Naive thymus-derived CD8-positive, alpha-beta T cell (primary cell): Measurements from ENCODE around the gene TNFRSF4. TPM values are rescaled to one million over a fixed set of nuclear protein-coding genes. Genes with fewer than 3 reads are reported as not detected.

Source experiments
- ATAC-seq, 2 donors: fragments of 150-1000 bp; cut with Tn5 transposase in 1 of 2; sonication (Bioruptor Pico), chemical (Tn5 transposase) in 1 of 2; 1 replicate in 1 of 2; 2 replicates in 1 of 2; pipeline ENCODE4 v1.10.0; 2021; ENCODE audit warnings: mild to moderate bottlenecking in 2 of 2, moderate library complexity in 2 of 2
- POLR2A ChIA-PET: fragments of 350-600 bp; sonication (Branson Sonifier 250); formaldehyde crosslinking; loops from one replicate; lab custom pipeline; 2021; ENCODE audit warnings: antibody characterized with exemption; lab: Charles Lee
- DNase-seq, 10 donors: peaks; one replicate each; pipeline versions ENCODE4 v3.0.0 to v3.0.0-alpha.2; 2020 to 2022
- H3K27ac Mint-ChIP-seq, 10 donors: one replicate each; pipeline ENCODE4 v1.8.0; 2020 to 2022; ENCODE audit warnings: mild to moderate bottlenecking in 10 of 10, mixed read lengths in 10 of 10, moderate library complexity in 4 of 10, inconsistent platforms in 1 of 10
- H3K27me3 Mint-ChIP-seq, 5 donors: one replicate each; pipeline ENCODE4 v1.8.0; 2021 to 2022; ENCODE audit warnings: mixed read lengths in 5 of 5
- H3K36me3 Mint-ChIP-seq, 3 donors: one replicate each; pipeline ENCODE4 v1.8.0; 2020 to 2022; ENCODE audit warnings: mixed read lengths in 3 of 3, mild to moderate bottlenecking in 2 of 3, inconsistent platforms in 1 of 3
- H3K4me1 Mint-ChIP-seq, 4 donors: one replicate each; pipeline ENCODE4 v1.8.0; 2021 to 2022; ENCODE audit warnings: mixed read lengths in 4 of 4
- H3K4me3 Mint-ChIP-seq, 10 donors: one replicate each; pipeline ENCODE4 v1.8.0; 2020 to 2022; ENCODE audit warnings: mild to moderate bottlenecking in 10 of 10, mixed read lengths in 10 of 10, moderate library complexity in 6 of 10, inconsistent platforms in 1 of 10
- H3K9me3 Mint-ChIP-seq, 9 donors: one replicate each; pipeline ENCODE4 v1.8.0; 2020 to 2022; ENCODE audit warnings: mixed read lengths in 9 of 9, mild to moderate bottlenecking in 3 of 9, inconsistent platforms in 1 of 9, moderate library complexity in 1 of 9
- microRNA-seq: library from miRNA; unstranded; fragments of <30 nt; microRNA quantifications from one replicate; pipeline ENCODE4 v1.2.0, GENCODE V29; 2022; ENCODE audit warnings: borderline microRNAs expressed
- polyA plus RNA-seq, 3 donors: library from polyadenylated mRNA; unstranded; fragments of 300-500 nt; fragmentation: Illumina TruSeq; gene quantifications; one replicate each; pipeline ENCODE4 v1.2.3, GENCODE V29; 2021
- total RNA-seq, 8 experiments: library from RNA in 2 of 8; stranded (reverse) in 2 of 8; gene quantifications; one replicate each; pipeline ENCODE4 v1.2.3 and lab custom pipeline; 2021 to 2026

TNFRSF4 gene
- total and polyA plus RNA-seq, 5 experiments from 2014 or later, result 0.30 to 0.73 (median 0.44) TPM

- DNase-seq, result peak in 1 of 10 donors; percentile 53
- Mint-ChIP-seq H3K9me3 (no peaks in the 10 kb centered on the region), H3K27ac (peak overlapping the region in 1 of 10 donors; percentile 18), H3K27me3 (no peaks in the 10 kb centered on the region), H3K36me3 (no peaks in the 10 kb centered on the region), H3K4me1 (peaks cover 2 to 8% (median 3%) of the 10 kb centered on the region in 4 donors), H3K4me3 (no peak overlapping the region)
- POLR2A ChIA-PET, result interaction anchor here (0.9 kb wide), 1 partner anchor 9 kb away, joined by 3 read pairs; the partner anchor contains the start of gene TTLL10
- ATAC-seq, result no peak
Measured at GRCh38 chr1:1164701-1165451, 49.1 kb downstream of the TNFRSF4 start.

GRCh38 chr1:1164361-1164700 is 49.6 kb downstream of the TNFRSF4 start:
- Mint-ChIP-seq H3K27me3 (no peaks in the 10 kb centered on the region), H3K36me3 (no peaks in the 10 kb centered on the region), H3K4me1 (peaks cover 0 to 5% (median 2%) of the 10 kb centered on the region in 4 donors), H3K4me3 (no peak overlapping the region), H3K27ac (peak overlapping the region in 1 of 10 donors; percentile 53), H3K9me3 (no peaks in the 10 kb centered on the region)
- no peak for DNase-seq
- POLR2A ChIA-PET, result no interaction called here
- ATAC-seq, result no peak

GRCh38 chr1:1163538-1164070 is 50.3 kb downstream of the TNFRSF4 start:
- POLR2A ChIA-PET, result no interaction called here
- Mint-ChIP-seq H3K36me3 (no peaks in the 10 kb centered on the region), H3K9me3 (no peaks in the 10 kb centered on the region), H3K27ac (peak overlapping the region in 1 of 10 donors; percentile 22), H3K4me3 (no peak overlapping the region), H3K4me1 (peaks cover 0 to 5% (median 3%) of the 10 kb centered on the region in 4 donors), H3K27me3 (no peaks in the 10 kb centered on the region)
- no peak for ATAC-seq
- DNase-seq, result no peak

- Mint-ChIP-seq H3K27ac (no peak overlapping the region), H3K27me3 (no peaks in the 10 kb centered on the region), H3K4me3 (no peak overlapping the region), H3K4me1 (peaks cover 0 to 5% (median 3%) of the 10 kb centered on the region in 4 donors), H3K9me3 (no peaks in the 10 kb centered on the region), H3K36me3 (no peaks in the 10 kb centered on the region)
- DNase-seq, result no peak
- no peak for ATAC-seq
- POLR2A ChIA-PET, result no interaction called here
Measured at GRCh38 chr1:1162597-1163537, 51.1 kb downstream of the TNFRSF4 start.

DNA sequence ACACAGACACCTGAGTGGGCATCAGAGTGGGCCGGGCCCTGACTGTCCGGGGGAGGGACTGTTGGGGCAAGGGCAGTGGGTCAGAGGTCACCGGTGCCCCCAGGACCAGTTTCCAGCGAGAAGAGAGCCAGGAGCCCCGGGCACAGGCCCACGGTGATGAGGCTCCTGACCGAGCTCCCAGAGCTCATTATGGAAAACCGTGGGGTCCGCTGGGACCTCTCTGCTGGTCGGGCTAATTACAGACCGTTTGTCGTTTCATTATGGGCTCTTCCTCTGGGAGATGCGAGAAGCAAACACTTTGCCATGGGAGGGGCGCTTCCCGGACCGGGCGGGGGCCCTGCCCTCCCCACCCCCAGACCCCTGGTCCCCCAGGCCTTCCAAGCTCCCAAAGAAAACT is 52.3 kb downstream of the TNFRSF4 start:
- DNase-seq, result no peak
- no peak overlapping the region for H3K4me3 Mint-ChIP-seq
- ATAC-seq, result no peak
- H3K36me3 Mint-ChIP-seq, result no peaks in the 10 kb centered on the region
- POLR2A ChIA-PET, result interaction anchor here (0.8 kb wide), 1 partner anchor 208 kb away, joined by 3 read pairs; no protein-coding TSS in a partner anchor
- peaks cover 2 to 5% (median 3%) of the 10 kb centered on the region in 4 donors for H3K4me1 Mint-ChIP-seq
- H3K9me3 Mint-ChIP-seq, result no peaks in the 10 kb centered on the region
- no peaks in the 10 kb centered on the region for H3K27me3 Mint-ChIP-seq
- no peak overlapping the region for H3K27ac Mint-ChIP-seq

Small RNAs within 50 kb of the gene (microRNA-seq; reads per million reads assigned to microRNA genes)
- gene MIR200A (12.0 reads per million, percentile 30 among the genes with 10 or more reads in this experiment), gene MIR200B (44.8 reads per million, percentile 52 among the genes with 10 or more reads in this experiment), gene MIR429 (2.4 reads per million)

Other genes with a start within 250 kb of the TNFRSF4 start
- under 1 TPM; 0.60 to 0.93 TPM for gene PLEKHN1, start 247.7 kb downstream of the TNFRSF4 start, total RNA-seq
- gene PLEKHN1, start 247.7 kb downstream of the TNFRSF4 start, polyA plus RNA-seq, result under 1 TPM in 1 of 3 donors, not detected in 2; 0.19 TPM
- gene PERM1, start 232.1 kb downstream of the TNFRSF4 start, total RNA-seq, result not detected
- gene PERM1, start 232.1 kb downstream of the TNFRSF4 start, polyA plus RNA-seq, result not detected
- not detected for gene HES4, start 214.1 kb downstream of the TNFRSF4 start, total RNA-seq
- gene HES4, start 214.1 kb downstream of the TNFRSF4 start, polyA plus RNA-seq, result under 1 TPM in 1 of 3 donors, not detected in 2; 0.85 TPM
- gene ISG15, start 200.7 kb downstream of the TNFRSF4 start, total RNA-seq, result 10 to 100 TPM; 30.3 to 30.7 TPM
- gene ISG15, start 200.7 kb downstream of the TNFRSF4 start, polyA plus RNA-seq, result 100 to 1,000 TPM; 133 to 220 (median 217) TPM
- gene AGRN, start 194.0 kb downstream of the TNFRSF4 start, total RNA-seq, result 1 to 10 TPM; 6.2 to 6.4 TPM
- under 1 TPM; 0.15 to 0.71 (median 0.47) TPM for gene AGRN, start 194.0 kb downstream of the TNFRSF4 start, polyA plus RNA-seq
- gene RNF223, start 139.8 kb downstream of the TNFRSF4 start, total RNA-seq, result not detected
- gene RNF223, start 139.8 kb downstream of the TNFRSF4 start, polyA plus RNA-seq, result not detected
- gene C1orf159, start 98.1 kb downstream of the TNFRSF4 start, total RNA-seq, result 10 to 100 TPM; 24.9 to 26.5 TPM
- gene C1orf159, start 98.1 kb downstream of the TNFRSF4 start, polyA plus RNA-seq, result 10 to 100 TPM in 1 of 3 donors, 1 to 10 TPM in 2; 3.2 to 10.7 (median 6.2) TPM
- not detected for gene TTLL10, start 40.3 kb downstream of the TNFRSF4 start, total RNA-seq
- gene TTLL10, start 40.3 kb downstream of the TNFRSF4 start, polyA plus RNA-seq, result not detected
- gene TNFRSF18, start 7.6 kb downstream of the TNFRSF4 start, total RNA-seq, result 1 to 10 TPM; 1.5 to 1.6 TPM
- gene TNFRSF18, start 7.6 kb downstream of the TNFRSF4 start, polyA plus RNA-seq, result 1 to 10 TPM in 1 of 3 donors, not detected in 2; 2.3 TPM
- gene SDF4, start 17.8 kb upstream of the TNFRSF4 start, total RNA-seq, result 100 to 1,000 TPM; 110 to 115 TPM
- 10 to 100 TPM; 73.8 to 86.3 (median 76.7) TPM for gene SDF4, start 17.8 kb upstream of the TNFRSF4 start, polyA plus RNA-seq
- gene B3GALT6, start 18.1 kb upstream of the TNFRSF4 start, total RNA-seq, result 10 to 100 TPM; 21.4 to 23.6 TPM
- 10 to 100 TPM in 2 of 3 donors, 1 to 10 TPM in 1; 8.8 to 24.6 (median 14.6) TPM for gene B3GALT6, start 18.1 kb upstream of the TNFRSF4 start, polyA plus RNA-seq
- gene C1QTNF12, start 32.6 kb upstream of the TNFRSF4 start, total RNA-seq, result 1 to 10 TPM; 5.0 to 7.1 TPM
- gene C1QTNF12, start 32.6 kb upstream of the TNFRSF4 start, polyA plus RNA-seq, result under 1 TPM in 1 of 3 donors, not detected in 2; 0.22 TPM
- gene UBE2J2, start 59.7 kb upstream of the TNFRSF4 start, total RNA-seq, result 100 to 1,000 TPM; 104 to 105 TPM
- gene UBE2J2, start 59.7 kb upstream of the TNFRSF4 start, polyA plus RNA-seq, result 10 to 100 TPM; 84.7 to 92.9 (median 85.8) TPM
- gene SCNN1D, start 66.3 kb upstream of the TNFRSF4 start, total RNA-seq, result 10 to 100 TPM; 11.8 to 17.4 TPM
- under 1 TPM in 2 of 3 donors, not detected in 1; 0.06 to 0.58 TPM for gene SCNN1D, start 66.3 kb upstream of the TNFRSF4 start, polyA plus RNA-seq
- 10 to 100 TPM; 65.3 to 69.1 TPM for gene ACAP3, start 93.8 kb upstream of the TNFRSF4 start, total RNA-seq
- gene ACAP3, start 93.8 kb upstream of the TNFRSF4 start, polyA plus RNA-seq, result 1 to 10 TPM; 2.0 to 6.7 (median 3.5) TPM
- gene PUSL1, start 94.4 kb upstream of the TNFRSF4 start, total RNA-seq, result 10 to 100 TPM; 19.6 to 23.4 TPM
- gene PUSL1, start 94.4 kb upstream of the TNFRSF4 start, polyA plus RNA-seq, result 10 to 100 TPM; 14.5 to 18.2 (median 17.7) TPM
- gene INTS11, start 110.5 kb upstream of the TNFRSF4 start, total RNA-seq, result 100 to 1,000 TPM; 171 to 174 TPM
- 10 to 100 TPM; 51.7 to 65.1 (median 59.9) TPM for gene INTS11, start 110.5 kb upstream of the TNFRSF4 start, polyA plus RNA-seq
- 10 to 100 TPM; 25.5 to 25.9 TPM for gene CPTP, start 110.6 kb upstream of the TNFRSF4 start, total RNA-seq
- 10 to 100 TPM in 2 of 3 donors, 1 to 10 TPM in 1; 9.3 to 19.9 (median 11.6) TPM for gene CPTP, start 110.6 kb upstream of the TNFRSF4 start, polyA plus RNA-seq
- gene TAS1R3, start 117.1 kb upstream of the TNFRSF4 start, total RNA-seq, result 1 to 10 TPM; 2.7 to 3.0 TPM
- under 1 TPM in 1 of 3 donors, not detected in 2; 0.10 TPM for gene TAS1R3, start 117.1 kb upstream of the TNFRSF4 start, polyA plus RNA-seq
- gene DVL1, start 135.3 kb upstream of the TNFRSF4 start, total RNA-seq, result 10 to 100 TPM; 41.9 to 53.3 TPM
- gene DVL1, start 135.3 kb upstream of the TNFRSF4 start, polyA plus RNA-seq, result 1 to 10 TPM in 2 of 3 donors, under 1 TPM in 1; 0.99 to 2.0 (median 1.4) TPM
- gene MXRA8, start 144.4 kb upstream of the TNFRSF4 start, total RNA-seq, result 1 to 10 TPM; 7.4 to 7.7 TPM
- gene MXRA8, start 144.4 kb upstream of the TNFRSF4 start, polyA plus RNA-seq, result 10 to 100 TPM in 2 of 3 donors, 1 to 10 TPM in 1; 7.4 to 22.0 (median 19.7) TPM
- 10 to 100 TPM; 68.0 to 70.3 TPM for gene AURKAIP1, start 161.1 kb upstream of the TNFRSF4 start, total RNA-seq
- 100 to 1,000 TPM; 146 to 169 (median 168) TPM for gene AURKAIP1, start 161.1 kb upstream of the TNFRSF4 start, polyA plus RNA-seq
- gene CCNL2, start 185.2 kb upstream of the TNFRSF4 start, total RNA-seq, result 100 to 1,000 TPM; 399 to 406 TPM
- 10 to 100 TPM; 13.4 to 28.1 (median 13.7) TPM for gene CCNL2, start 185.2 kb upstream of the TNFRSF4 start, polyA plus RNA-seq
- gene MRPL20, start 193.1 kb upstream of the TNFRSF4 start, total RNA-seq, result 100 to 1,000 TPM; 162 to 165 TPM
- gene MRPL20, start 193.1 kb upstream of the TNFRSF4 start, polyA plus RNA-seq, result 100 to 1,000 TPM; 203 to 233 (median 224) TPM
- gene ANKRD65, start 207.1 kb upstream of the TNFRSF4 start, total RNA-seq, result not detected
- not detected for gene ANKRD65, start 207.1 kb upstream of the TNFRSF4 start, polyA plus RNA-seq
- not detected for gene VWA1, start 221.5 kb upstream of the TNFRSF4 start, total RNA-seq
- not detected for gene VWA1, start 221.5 kb upstream of the TNFRSF4 start, polyA plus RNA-seq
- gene ATAD3C, start 235.5 kb upstream of the TNFRSF4 start, total RNA-seq, result under 1 TPM; 0.49 to 0.70 TPM
- gene ATAD3C, start 235.5 kb upstream of the TNFRSF4 start, polyA plus RNA-seq, result 1 to 10 TPM in 2 of 3 donors, under 1 TPM in 1; 0.04 to 3.1 (median 2.1) TPM